SW480 (cell line): ENCODE measurements around the gene KCNJ5.

Experiments
- DNase-seq: peaks from one replicate; pipeline ENCODE4 v3.0.0-alpha.2; 2016; ENCODE audit warnings: low spot score

Gene KCNJ5

DNA sequence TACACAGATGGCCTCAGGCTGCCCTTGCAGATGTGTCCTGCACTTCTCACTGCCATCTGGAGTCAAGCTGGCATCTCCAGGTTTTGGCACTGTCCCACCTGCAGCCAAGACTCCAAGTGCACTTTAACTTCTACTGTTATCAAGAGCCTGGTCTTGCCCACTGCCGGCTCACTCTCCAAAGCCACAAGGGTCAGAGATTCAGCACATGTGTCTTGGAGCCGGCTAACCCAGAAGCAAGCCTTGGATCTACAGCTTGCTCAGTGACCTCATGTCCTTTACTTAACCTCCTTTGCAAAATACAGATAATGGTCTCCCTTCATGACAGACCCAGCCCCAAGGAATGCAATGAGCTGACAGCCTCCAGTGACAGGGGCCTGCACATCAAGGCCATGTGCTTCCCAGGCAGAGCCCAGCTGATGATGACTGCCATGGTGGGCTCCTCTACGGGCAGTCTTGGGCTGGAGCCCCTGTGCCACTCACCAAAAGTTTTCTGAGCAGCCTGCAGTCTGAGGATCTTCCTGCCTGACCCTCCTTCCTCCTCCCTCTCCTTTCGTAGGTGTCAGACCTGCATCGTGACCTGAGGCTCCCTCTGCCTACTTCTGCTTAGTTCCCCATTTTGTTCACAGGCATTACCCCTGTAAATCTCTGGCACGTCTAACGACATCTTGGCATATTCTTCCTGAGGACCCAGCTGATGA is 42.5 kb downstream of the KCNJ5 start:
- no peak for DNase-seq

DNA sequence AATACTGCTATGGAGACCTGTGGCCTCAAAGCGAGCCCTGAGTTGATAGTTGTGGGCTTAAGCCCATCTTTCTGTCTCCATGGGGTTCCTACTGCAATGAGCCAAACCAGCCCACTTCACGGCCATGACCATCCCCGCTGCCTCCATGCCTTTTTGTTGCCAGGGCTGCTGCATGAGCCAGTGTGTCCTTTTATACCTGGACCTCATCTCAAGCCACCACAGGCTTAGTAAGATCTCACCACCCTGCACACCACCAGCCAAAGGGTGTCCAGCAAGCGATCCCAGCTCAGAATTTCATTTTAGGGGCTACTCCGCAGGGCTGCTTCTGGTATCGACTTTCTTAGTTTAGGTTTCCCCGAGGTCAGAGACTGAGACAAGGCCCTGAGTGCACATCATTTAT is 43.2 kb downstream of the KCNJ5 start:
- DNase-seq = no peak

DNA sequence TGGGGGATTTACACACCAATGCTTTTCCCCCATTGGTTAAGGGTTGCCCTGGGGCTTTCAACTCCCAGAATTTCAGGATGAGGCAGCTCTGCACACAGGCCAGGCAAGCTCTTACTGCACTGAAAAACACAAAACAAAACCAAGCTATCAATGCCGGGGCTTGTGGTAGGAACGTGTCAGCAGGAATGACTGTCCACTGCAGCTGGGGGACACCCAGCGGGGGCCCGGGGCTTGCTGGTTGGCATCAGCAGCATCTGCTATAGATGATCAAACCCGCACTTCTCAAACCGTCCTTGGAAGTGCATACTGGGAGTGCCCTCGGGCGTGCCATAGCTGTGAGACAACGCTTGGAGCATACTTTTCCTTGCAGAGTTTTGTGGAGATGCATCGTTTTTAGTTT is 43.8 kb downstream of the KCNJ5 start:
- no peak for DNase-seq

DNA sequence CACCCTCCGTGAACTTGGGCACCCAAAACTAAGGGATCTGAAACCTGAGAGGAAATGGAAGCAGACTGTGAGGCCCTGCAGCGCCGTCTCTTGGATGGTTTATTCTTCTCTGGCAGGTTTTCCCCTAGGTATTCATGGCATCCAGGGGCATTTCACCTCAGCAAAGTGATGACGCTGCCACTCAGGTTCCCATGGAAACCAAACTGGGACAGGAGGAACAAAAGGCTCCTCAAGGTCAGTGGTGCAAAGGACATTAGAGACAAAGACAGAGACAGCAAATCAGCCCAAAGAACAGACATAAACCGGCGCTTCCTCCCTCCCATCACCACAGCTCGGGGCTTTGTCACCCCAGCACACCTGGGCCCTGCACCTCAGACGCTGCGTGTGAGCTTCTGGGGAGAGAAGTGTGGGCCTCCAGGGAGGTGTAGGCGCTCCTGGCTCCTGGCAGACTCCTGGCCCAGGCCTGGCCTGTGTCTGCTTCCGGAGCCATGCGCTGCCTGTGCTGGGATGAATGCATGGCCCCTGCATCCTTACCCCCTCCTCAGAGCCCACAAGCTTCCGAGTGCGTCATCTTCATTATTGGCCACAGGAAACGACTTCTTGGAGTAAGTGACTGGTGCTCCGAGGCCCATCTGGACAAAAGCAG is 45.6 kb downstream of the KCNJ5 start:
- DNase-seq = no peak

DNA sequence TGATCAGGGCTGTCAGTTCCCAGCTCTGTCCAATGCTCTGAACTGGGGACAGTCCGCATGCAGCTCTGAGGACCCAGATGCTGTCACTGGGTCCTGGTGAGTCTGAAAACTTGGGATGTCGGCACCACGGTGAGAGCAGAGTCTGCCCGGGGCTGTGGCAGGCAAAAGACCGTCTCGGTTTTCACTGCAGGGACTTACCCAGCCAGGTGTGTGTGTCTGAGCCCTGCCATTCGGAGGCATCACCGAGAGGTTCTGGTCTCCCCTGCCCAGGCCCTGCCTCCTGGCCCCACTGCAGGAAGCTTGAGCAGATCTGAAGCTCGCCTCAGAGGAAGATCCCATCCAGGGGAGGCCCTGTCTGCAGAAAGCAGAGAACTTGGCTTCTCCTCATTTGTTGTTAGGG is 46.3 kb downstream of the KCNJ5 start:
- no peak for DNase-seq

DNA sequence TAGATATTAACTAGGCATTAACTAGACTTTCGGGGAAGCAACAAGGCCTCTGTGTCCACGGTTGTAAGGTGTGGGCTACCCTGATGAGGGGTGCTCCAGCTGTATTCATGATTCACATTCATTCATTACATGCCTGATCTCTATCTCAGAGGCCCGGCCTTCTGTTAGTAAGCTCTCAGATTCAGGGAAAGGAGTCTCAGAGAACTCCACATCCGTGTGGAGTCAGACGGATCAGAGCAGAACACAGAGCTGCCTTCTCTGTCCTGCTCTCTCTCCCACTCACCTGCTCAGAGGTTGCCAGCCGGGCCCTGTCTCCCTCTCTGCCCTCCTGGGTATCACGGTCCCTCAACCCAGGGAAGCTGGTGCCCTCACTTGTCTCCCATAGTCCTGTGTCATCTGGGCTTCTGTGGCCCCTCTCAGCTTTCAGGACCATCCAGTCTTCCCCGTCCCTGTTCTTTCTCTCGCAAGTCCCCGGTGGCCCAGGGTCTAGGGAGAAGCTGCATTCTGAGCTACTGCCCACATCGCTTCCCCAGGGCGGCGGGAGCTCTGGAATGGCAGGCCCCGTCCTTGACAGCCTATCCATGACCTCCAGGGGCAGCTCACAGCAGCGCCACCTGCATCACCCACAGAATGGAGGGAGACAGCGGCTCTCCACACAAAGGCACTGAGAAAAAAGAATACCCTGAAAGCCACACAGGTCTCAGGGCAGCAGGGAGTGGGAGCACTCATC is 47.2 kb downstream of the KCNJ5 start:
- DNase-seq = no peak

DNA sequence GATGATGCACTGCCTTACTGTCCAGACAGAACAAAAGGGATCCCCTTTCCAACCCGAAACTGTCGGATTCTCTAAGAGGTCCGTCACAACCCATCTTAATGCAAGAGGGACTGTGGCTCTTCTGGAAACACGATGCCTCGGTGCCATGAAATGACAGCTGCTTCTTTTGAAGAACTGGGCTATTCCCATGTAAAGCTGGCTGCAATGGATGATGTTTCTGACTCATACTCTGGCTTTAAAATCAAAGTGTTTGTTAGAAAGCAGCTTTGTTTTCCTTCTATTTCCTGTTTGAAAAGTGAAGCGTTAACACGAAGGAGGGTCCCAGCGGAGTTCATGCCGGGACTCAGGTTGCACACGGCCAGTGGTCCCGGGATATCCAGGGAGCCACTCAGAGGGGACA is 48.4 kb downstream of the KCNJ5 start:
- DNase-seq = no peak

DNA sequence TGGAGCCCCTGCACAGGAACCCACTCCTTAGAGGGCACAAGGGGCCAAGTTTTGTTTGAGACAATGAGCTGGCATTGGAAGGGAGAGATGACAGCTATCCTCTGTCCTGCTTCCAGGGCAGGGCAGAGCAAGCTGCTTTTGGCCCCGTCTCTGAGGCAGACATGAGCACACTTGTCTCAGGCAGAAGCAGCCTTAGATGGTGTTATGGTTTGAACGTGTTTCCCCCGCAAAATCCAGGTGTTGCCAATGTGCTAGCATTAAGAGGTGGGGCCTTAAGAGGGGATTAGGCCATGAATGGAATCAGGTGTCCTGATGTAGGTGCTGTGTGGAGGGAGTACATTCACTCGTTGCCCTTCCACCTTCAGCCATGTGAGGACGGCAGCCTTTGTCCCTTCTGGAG is 49.0 kb downstream of the KCNJ5 start:
- DNase-seq = no peak

DNA sequence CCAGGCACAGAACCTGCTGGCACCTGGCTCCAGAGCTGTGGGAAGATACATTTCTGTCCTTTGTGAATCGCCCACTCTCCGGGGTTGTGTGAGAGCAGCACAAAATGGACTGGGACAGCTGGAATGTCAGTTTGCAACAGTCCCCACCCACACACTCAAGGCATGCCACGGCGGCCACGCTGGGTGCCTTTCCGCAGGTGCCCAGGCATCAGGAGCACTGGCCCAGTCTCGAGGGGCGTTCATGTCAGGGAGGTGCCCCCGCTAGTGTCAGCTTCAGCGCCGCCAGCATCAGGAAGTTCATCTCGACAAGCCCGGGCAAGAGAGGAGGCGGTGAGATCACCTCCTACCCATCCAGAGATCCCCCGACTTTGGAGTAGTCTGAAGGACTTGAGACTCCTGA is 49.4 kb downstream of the KCNJ5 start:
- DNase-seq = no peak

DNA sequence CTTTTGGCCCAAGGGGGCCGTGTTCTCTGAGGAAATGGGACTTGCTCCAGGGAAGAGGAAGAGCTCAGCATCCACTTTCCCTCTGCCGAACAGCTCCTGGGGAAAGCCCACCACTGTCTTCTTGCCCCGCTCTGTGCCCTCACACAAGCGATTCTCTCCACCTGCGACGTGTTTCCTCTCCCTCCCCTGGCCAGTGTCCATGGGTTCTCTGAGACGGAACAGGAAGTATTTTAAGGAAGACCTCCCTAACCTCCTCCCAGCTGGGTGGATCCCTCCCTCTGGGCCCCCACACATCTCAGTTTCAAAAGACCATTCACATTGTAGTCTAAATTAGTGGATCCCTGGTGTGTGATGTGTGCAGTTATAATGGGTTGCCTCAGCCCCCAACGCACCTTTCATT is 50.0 kb downstream of the KCNJ5 start:
- DNase-seq = no peak

DNA sequence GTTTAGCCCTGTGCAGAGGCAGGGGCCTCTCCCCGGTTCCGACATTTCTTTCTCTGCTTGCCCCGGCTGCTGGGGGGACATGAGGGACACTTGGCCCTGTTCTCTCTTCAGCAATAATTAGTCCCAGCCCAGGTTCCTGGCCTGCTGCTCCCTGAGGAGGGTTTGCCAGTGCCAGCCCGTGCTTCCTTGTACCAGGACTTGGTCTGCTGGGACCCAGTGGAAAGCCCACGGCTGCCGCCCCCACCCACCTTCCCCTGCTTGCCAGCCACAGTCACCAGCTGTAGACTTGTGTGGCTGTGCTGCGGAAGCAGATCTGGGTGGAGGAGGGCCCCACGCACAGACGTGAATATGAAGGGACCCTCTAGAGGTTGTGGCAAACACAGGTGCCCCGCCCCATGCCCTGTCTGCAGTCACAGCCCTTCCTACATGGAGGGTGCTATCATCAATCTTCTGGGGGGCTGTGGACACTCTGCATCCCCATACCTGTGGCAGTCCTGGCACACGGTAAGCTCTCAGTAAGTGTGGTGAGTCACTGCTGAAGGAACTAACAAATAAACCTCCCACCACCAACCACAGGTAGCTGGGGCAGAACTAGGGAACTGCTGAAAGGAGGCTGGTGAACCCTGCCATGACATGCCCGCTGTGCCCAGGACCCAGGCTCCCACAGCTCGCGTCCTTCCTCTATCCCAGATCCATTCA is 50.6 kb downstream of the KCNJ5 start:
- DNase-seq = no peak

DNA sequence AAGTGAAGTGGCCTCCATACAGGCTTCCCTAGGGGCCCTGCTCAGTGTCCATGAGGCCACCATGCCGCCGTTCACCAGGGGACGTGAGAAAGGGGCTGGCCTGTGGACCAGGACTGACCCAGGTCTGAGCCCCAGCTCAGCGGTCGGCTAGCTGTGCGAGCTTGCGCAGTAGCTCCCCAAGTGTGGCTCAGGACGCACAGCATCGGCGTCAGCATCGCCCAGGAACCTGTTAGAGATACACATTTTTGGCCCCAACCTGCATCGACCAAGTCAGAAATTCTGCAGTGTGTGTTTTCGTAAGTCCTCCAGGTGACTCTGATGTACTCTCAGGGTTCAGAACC is 51.1 kb downstream of the KCNJ5 start:
- DNase-seq = no peak

DNA sequence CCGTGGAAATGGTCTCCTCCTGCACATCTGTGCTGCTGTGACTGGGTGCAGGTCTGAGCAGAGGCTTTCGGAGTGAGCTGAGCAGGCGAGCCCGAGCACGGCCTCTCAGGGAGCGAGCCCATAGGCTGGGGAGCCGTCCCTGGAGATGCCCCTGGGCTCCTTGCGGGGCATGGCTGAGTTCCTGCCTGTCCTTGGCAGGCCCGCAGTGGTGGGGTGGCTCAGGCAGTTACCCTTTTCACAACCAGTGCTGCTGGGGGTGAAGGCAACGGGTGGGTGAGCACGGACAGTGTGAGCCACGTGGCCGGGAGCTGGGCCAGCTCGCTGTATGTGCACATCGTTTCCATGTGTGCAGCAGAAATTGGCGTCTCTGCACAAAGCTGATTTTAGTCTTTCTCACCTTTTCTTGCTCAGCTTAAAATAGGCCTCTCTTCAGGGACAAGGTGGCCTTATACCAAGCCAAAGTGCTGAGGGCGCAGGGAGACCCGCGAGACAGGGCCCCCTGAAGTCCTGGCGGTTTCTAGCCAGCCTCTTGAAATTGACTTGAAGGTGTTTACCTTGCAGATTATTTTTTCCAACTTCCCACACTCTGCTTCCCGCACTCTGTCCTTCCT is 51.8 kb downstream of the KCNJ5 start, which contains the start of gene TP53AIP1:
TSS of gene TP53AIP1 (minus strand) at position 55 of the 611 bp plus-strand sequence. CDS start 5,053 bp downstream, outside the sequence.
- no peak for DNase-seq

DNA sequence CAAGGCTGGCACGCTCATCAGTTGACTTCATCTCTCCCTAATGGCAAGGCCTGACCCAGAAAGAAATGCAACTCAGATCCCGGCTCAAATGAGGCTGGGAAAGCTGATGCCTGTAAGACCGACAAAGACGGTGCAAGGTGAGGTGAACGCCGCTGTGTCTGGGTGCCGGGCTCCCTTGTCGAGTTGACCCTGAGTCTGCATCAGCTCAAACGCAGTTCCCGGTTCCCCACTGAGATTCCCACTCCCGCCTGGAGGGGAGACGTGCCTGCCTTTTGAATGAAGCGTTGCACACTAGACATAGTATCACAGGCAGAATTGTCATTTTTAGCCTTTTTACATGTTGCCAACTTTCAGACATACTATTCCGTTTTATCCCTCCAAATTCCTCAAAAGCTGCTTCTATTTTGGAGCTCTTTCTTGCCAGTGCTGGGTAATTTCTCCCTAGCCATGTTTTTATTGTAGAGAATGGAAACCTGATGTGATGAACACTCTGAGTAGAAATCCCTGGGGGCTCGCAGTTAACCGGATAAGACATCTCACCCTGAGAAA is 52.3 kb downstream of the KCNJ5 start:
- DNase-seq = no peak

DNA sequence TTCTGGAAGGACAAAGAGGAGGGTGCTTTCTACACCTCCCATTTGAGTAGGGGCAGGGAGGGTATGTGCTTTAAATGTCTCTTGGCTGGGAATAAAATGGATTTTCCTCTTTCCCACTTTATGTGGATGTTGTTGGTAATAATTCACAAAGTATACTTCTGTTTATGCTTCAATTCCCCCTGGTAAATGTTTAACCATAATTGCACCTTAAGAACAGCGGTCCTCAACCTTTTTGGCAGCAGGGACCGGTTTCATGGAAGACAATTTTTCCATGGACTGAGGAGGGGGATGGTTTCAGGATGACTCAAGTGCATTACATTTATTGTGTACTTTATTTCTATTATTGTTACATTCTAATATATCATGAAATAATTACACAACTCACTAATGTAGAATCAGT is 55.5 kb downstream of the KCNJ5 start:
- DNase-seq = no peak

DNA sequence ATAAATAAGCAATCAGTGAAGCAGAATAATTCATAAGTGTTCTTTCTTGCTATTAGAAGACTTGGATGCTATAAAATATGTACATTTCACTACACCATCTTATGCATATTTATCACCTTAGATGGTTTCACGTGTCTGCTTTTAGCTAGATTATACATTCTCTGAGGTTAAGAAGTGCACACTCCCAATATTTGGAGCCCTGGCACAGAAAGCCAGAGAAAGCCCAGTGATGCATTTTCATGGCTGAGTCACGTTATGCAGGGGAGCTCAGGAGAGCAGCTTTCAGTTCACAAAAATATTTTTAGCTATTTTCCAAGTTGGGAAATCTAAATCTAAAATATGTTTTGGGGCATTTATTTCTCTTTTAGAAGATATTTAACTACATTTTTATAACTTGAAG is 56.6 kb downstream of the KCNJ5 start:
- DNase-seq = no peak

DNA sequence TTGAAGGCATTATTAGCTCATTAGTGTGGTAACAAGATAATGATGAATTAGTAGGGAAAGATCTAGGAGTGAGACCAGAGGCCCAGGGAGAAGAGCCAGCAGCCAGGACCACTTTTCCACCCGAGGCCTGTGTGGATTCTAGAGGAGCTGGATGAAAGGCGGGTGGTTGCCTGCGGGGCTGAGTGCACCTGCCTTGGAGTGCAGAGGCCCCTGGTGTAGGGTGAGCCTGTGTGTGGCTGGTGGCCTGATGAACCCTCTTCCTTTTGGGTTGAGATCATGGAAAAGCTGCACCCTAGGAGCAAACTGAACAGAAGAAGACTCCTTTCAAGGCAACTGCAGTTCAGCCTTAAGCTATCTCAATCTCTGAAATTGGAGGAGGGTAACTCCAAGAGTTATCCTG is 57.4 kb downstream of the KCNJ5 start:
- no peak for DNase-seq

DNA sequence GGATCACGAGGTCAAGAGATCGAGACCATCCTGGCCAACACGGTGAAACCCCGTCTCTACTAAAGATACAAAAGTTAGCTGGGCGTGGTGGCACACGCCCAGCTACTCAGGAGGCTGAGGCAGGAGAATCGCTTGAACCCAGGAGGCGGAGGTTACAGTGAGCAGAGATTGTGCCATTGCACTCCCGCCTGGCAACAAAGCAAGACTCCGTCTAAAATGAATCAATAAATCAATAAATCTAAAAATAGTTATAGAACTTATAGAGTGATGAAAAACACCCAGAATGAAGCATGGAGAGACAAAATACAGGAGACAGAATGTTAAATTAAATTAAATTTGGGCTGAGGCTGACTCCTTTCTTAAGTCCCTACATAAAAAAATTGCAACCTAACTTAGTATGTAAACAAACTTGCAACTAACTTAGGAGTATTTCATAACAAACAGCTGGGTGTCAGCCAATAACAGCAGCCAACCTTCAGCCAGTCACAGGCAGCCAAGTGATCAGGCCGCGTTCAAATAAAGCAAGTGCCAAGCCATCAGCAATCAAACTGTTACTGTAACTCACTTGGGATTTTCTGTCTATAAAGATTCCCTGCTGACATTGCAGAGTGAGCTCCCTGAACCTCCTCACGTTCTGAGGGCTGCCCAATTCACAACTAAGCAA is 58.8 kb downstream of the KCNJ5 start:
- DNase-seq = no peak

DNA sequence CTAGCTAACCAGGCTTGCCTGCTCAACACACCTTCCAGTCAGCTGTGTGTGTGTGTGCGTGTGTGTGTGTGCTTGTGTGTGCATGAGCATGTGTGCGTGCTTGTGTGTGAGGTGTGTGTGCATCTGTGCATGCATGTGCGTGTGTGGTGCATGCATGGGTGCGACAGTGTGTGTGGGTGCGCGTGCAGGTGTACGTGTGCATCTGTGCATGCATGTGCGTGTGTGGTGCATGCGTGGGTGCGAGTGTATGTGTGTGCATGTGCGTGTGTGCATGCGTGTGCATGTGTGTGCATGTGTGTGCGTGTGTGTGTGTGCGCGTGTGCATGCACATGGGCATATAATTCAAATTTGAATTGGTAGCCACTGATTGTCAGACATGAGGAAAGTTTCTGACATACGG is 62.0 kb downstream of the KCNJ5 start:
- DNase-seq = no peak

DNA sequence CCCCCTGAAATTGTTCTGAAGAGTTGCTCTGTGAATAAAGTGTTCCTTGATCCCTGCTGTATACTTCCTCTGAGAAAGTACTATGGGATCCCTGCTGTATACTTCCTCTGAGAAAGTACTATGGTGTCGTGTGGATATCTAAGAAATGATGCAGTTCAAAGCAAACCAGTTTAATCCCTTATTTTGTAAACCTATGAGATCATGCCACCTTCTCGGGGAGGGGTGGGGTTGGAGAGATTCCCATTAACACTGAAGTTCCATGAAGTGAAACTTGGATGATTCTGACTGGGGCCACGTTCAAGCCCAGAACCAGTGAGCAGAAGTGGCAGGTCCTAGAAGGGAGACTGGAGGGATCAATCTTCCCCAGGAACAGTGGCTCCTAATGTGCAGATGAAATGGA is 64.5 kb downstream of the KCNJ5 start:
- no peak for DNase-seq

DNA sequence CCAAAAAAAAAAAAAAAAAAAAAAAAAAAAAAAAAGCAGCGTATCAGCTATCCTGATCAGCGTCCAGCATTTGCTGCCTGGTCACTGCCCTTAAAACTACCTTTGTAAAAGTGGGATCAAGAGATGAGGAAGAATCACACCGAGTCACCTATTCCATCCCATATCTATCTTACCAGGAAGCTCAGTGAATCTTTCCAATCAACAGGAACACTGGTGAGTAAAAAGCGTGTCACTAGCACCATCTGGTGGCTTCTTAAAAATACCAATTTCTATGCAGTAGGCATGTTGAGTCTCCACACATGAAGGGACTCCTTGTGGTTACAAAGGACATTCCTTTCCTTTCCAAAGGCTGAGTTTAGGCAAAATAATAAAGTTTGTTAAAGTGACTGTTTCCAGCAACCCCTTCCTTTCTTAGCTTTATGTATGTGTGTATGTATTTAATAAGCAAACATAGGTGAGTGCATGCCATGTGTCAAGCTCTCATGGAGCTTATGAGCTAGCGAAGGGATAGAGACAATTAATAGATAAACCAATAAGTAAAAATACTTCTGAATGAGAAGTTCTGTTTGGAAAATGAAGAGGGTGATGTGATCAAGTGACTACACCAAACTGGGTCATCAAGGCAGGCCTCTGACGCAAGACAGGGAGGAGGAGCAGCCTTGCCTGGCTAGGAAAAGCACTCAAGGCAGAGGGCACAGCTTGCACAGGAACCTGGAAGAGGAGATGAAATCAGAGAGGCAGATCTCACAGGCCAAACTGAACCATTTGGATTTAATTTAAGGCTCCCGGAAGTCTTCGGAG is 65.4 kb downstream of the KCNJ5 start:
- DNase-seq = peak; percentile 82
